Tibial nerve (tissue), 3 donors: ENCODE measurements around the gene LRRC28.

Experiments used
- CTCF ChIP-seq, 5 experiments: fragments of 200-600 bp in 3 of 5; fragments of 450-650 bp in 2 of 5; sonication (generic) in 3 of 5; IDR thresholded peaks; one replicate each; pipeline ENCODE4 v1.5.1; 2016 to 2019; ENCODE audit warnings: antibody characterized with exemption in 5 of 5, mild to moderate bottlenecking in 3 of 5, moderate library complexity in 2 of 5
- POLR2A ChIP-seq, 2 donors: fragments of 450-650 bp; IDR thresholded peaks; one replicate each; pipeline ENCODE4 v1.6.1; 2017; ENCODE audit warnings: antibody characterized with exemption in 2 of 2, mild to moderate bottlenecking in 2 of 2, moderate library complexity in 2 of 2

- no peak for TF ChIP-seq CTCF (IDR thresholded peaks at IDR 0.05)
- TF ChIP-seq POLR2A (IDR thresholded peaks at IDR 0.05), result no peak
Observed at GRCh38 chr15:99322643-99323405, 71.5 kb downstream of the LRRC28 start.
